GM18505 (cell line): ENCODE data around the gene BRICD5.
"Not testable (repeated sequence)": the region's sequence is repeated elsewhere in the genome, so short reads cannot be mapped to it uniquely, and the experiment has no call there.

Experiments used
- ATAC-seq: cut with Tn5 transposase; IDR thresholded peaks from one replicate; pipeline ENCODE4 v1.9.1; 2021; ENCODE audit not compliant: unreplicated experiment
- POLR2A ChIP-seq: IDR thresholded peaks from 4 replicates; pipeline ENCODE4 v1.6.1; 2011; ENCODE audit warnings: borderline replicate concordance; ENCODE audit not compliant: insufficient read depth, insufficient read length; ENCODE audit errors: extremely low read depth

The BRICD5 gene

GRCh38 chr16:2244301-2244700 lies 33.6 kb upstream of the BRICD5 start:
- ATAC-seq = no peak
- no peak for TF ChIP-seq POLR2A

GRCh38 chr16:2243781-2244180 lies 33.1 kb upstream of the BRICD5 start:
- TF ChIP-seq POLR2A = no peak
- ATAC-seq = no peak

- no peak for ATAC-seq
- no peak for TF ChIP-seq POLR2A
Observed at GRCh38 chr16:2243031-2243528, 32.4 kb upstream of the BRICD5 start.

GRCh38 chr16:2242598-2242997 lies 31.9 kb upstream of the BRICD5 start:
- TF ChIP-seq POLR2A = no peak
- ATAC-seq = no peak

GRCh38 chr16:2240331-2240730 lies 29.7 kb upstream of the BRICD5 start:
- ATAC-seq = not testable (repeated sequence)

GRCh38 chr16:2238838-2239675 lies 28.4 kb upstream of the BRICD5 start:
- no peak for ATAC-seq
- peak; percentile 4 for TF ChIP-seq POLR2A

- ATAC-seq = no peak
- TF ChIP-seq POLR2A = peak; percentile 7
Observed at GRCh38 chr16:2238150-2238837, 27.6 kb upstream of the BRICD5 start.

- no peak for TF ChIP-seq POLR2A
- ATAC-seq = no peak
Observed at GRCh38 chr16:2237493-2238149, 27.0 kb upstream of the BRICD5 start.

- ATAC-seq = no peak
- no peak for TF ChIP-seq POLR2A
Observed at GRCh38 chr16:2237102-2237482, 26.4 kb upstream of the BRICD5 start.

- no peak for TF ChIP-seq POLR2A
- ATAC-seq = no peak
Observed at GRCh38 chr16:2236337-2237101, 25.9 kb upstream of the BRICD5 start, which contains the start of gene DNASE1L2. Gene DNASE1L2, plus strand, starts transcription at chr16:2236444. Its CDS starts 373 bp downstream, at chr16:2236817.

- no peak for ATAC-seq
Observed at GRCh38 chr16:2235695-2236336, 25.2 kb upstream of the BRICD5 start.

GRCh38 chr16:2235234-2235651 lies 24.6 kb upstream of the BRICD5 start:
- ATAC-seq = no peak
- TF ChIP-seq POLR2A = no peak

More at GRCh38 chr16:2235695-2236336, 25.2 kb upstream of the BRICD5 start:
- TF ChIP-seq POLR2A = no peak

GRCh38 chr16:2234813-2235170 lies 24.1 kb upstream of the BRICD5 start:
- no peak for TF ChIP-seq POLR2A
- ATAC-seq = no peak
